Fibroblast of lung (primary cell): Measurements from ENCODE around the gene GPC6. TPM values are rescaled to one million over a fixed set of nuclear protein-coding genes. Genes with fewer than 3 reads are reported as not detected.
A peak's percentile ranks its signal among the peaks of the same experiment; 100 is the strongest.

Experiments used
- DNase-seq, 2 donors: peaks; one replicate each; pipeline versions ENCODE4 v3.0.0 to v3.0.0-alpha.2; 2010; ENCODE audit warnings: low read depth in 2 of 2
- H2AFZ ChIP-seq: 2 replicates; pipeline ENCODE4 v1.5.1; 2012; ENCODE audit warnings: low read length, control low read depth, inconsistent platforms
- H3K27ac ChIP-seq: 2 replicates; pipeline ENCODE4 v1.5.1; 2011; ENCODE audit warnings: low read length, control low read depth; ENCODE audit not compliant: insufficient read depth
- H3K27me3 ChIP-seq: 2 replicates; pipeline ENCODE4 v1.5.1; 2011; ENCODE audit warnings: mild to moderate bottlenecking, low read length; ENCODE audit not compliant: control insufficient read depth, insufficient read depth
- H3K36me3 ChIP-seq: 2 replicates; pipeline ENCODE4 v1.5.1; 2011; ENCODE audit warnings: low read length; ENCODE audit not compliant: control insufficient read depth, insufficient read depth
- H3K4me1 ChIP-seq: 2 replicates; pipeline ENCODE4 v1.5.1; 2011; ENCODE audit warnings: low read length; ENCODE audit not compliant: control insufficient read depth, insufficient read depth; ENCODE audit errors: extremely low read depth
- H3K4me2 ChIP-seq: 2 replicates; pipeline ENCODE4 v1.5.1; 2011; ENCODE audit warnings: low read length, control low read depth; ENCODE audit not compliant: insufficient read depth; ENCODE audit errors: extremely low read depth
- H3K4me3 ChIP-seq, 4 experiments: fragments of 200-600 bp in 1 of 4; sonication (generic) in 1 of 4; replicated peaks in 1 of 4; 2 replicates each; pipeline ENCODE4 v1.5.1; 2011 to 2016; ENCODE audit warnings: low read length in 4 of 4, low read depth in 3 of 4, mild to moderate bottlenecking in 3 of 4, control low read depth in 2 of 4, inconsistent platforms in 1 of 4, mixed read lengths in 1 of 4; ENCODE audit not compliant: insufficient read depth in 1 of 4; ENCODE audit errors: control extremely low read depth in 1 of 4
- H3K79me2 ChIP-seq: 2 replicates; pipeline ENCODE4 v1.5.1; 2012; ENCODE audit warnings: mild to moderate bottlenecking, low read length, inconsistent platforms; ENCODE audit not compliant: control insufficient read depth, insufficient read depth
- H3K9ac ChIP-seq: 2 replicates; pipeline ENCODE4 v1.5.1; 2011; ENCODE audit warnings: mild to moderate bottlenecking, low read length, control low read depth; ENCODE audit not compliant: insufficient read depth
- H3K9me3 ChIP-seq: 2 replicates; pipeline ENCODE4 v1.5.1; 2012; ENCODE audit warnings: low read depth, low read length; ENCODE audit not compliant: control insufficient read depth, insufficient read depth
- H4K20me1 ChIP-seq: 2 replicates; pipeline ENCODE4 v1.5.1; 2011; ENCODE audit warnings: low read length; ENCODE audit not compliant: control insufficient read depth, insufficient read depth; ENCODE audit errors: extremely low read depth
- EZH2 ChIP-seq: IDR thresholded peaks from 2 replicates; pipeline ENCODE4 v1.5.1; 2012; ENCODE audit warnings: low read length, control low read depth, mild to moderate bottlenecking; ENCODE audit errors: missing control alignments
- polyA plus RNA-seq, 2 donors: library from polyadenylated mRNA; depleted of rRNA in 1 of 2; stranded (reverse) in 1 of 2; unstranded in 1 of 2; fragments of >200 nt; gene quantifications; 2 replicates each; pipeline ENCODE4 v1.2.1, GENCODE V29; 2011 to 2012; ENCODE audit warnings: missing spikeins in 1 of 2
- total RNA-seq: library from RNA; depleted of rRNA; stranded (reverse); fragments of >200 nt; gene quantifications from 2 replicates; pipeline ENCODE4 v1.2.1, GENCODE V29; 2014
- TF ChIP-seq, protein P1 (sequence below), 2 donors: IDR thresholded peaks in 1 of 2; conservative IDR thresholded peaks in 1 of 2; 1 replicate in 1 of 2; 2 replicates in 1 of 2; pipeline ENCODE4 v1.5.1; 2011 to 2012; ENCODE audit warnings: low read length in 2 of 2, control low read depth in 1 of 2, inconsistent platforms in 1 of 2, low read depth in 1 of 2, mild to moderate bottlenecking in 1 of 2

The GPC6 gene
- total and polyA plus RNA-seq, 2 donors (not counting 1 experiment from before 2014, with no cell fraction given) = 11.2 to 33.7 TPM

- no peaks in the 10 kb centered on the region for H3K79me2 ChIP-seq
- no peaks in the 10 kb centered on the region for H3K27me3 ChIP-seq
- H3K4me2 ChIP-seq = peak overlapping the region; percentile 54
- TF ChIP-seq, protein P1, sequence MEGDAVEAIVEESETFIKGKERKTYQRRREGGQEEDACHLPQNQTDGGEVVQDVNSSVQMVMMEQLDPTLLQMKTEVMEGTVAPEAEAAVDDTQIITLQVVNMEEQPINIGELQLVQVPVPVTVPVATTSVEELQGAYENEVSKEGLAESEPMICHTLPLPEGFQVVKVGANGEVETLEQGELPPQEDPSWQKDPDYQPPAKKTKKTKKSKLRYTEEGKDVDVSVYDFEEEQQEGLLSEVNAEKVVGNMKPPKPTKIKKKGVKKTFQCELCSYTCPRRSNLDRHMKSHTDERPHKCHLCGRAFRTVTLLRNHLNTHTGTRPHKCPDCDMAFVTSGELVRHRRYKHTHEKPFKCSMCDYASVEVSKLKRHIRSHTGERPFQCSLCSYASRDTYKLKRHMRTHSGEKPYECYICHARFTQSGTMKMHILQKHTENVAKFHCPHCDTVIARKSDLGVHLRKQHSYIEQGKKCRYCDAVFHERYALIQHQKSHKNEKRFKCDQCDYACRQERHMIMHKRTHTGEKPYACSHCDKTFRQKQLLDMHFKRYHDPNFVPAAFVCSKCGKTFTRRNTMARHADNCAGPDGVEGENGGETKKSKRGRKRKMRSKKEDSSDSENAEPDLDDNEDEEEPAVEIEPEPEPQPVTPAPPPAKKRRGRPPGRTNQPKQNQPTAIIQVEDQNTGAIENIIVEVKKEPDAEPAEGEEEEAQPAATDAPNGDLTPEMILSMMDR (conservative IDR thresholded peaks at IDR 0.05 in 1 of 2, IDR thresholded peaks at IDR 0.05 in 1 of 2; ENCODE audit: low read depth in 1 of 2, low read length in 2 of 2) = no peak
- no peak for TF ChIP-seq EZH2
- no peak overlapping the region for H3K27ac ChIP-seq
- H3K9ac ChIP-seq = no peak overlapping the region
- no peak overlapping the region for H3K4me3 ChIP-seq
- peak in 1 of 2 donors; percentile 53 for DNase-seq
- no peak overlapping the region for H2AFZ ChIP-seq
- H3K9me3 ChIP-seq = no peaks in the 10 kb centered on the region
- no peaks in the 10 kb centered on the region for H3K4me1 ChIP-seq
- H3K36me3 ChIP-seq = no peaks in the 10 kb centered on the region
- H4K20me1 ChIP-seq = no peaks in the 10 kb centered on the region
These were observed 80.5 kb downstream of the GPC6 start for GRCh38 chr13:93307136-93307535.

DNA sequence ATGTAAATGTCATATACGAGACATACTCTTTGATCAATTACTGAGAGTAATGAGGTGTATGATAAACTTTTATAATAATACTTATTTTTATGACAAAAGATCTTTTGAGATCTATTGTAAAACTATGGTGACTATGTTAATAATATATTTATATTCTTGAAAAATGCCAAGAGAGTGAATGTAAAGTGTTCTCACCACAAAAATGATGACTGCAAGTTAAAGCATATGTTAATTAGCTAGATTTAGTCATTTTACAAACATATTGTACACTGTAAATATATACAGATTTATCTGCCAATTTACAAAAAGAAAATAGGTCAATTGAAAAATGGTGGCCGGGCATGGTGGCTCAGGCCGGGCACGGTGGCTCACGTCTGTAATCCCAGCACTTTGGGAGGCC lies 81.0 kb downstream of the GPC6 start:
- Histone ChIP-seq H3K36me3 (no peaks in the 10 kb centered on the region), H3K4me1 (no peaks in the 10 kb centered on the region), H3K9me3 (no peaks in the 10 kb centered on the region), H3K79me2 (no peaks in the 10 kb centered on the region), H3K27ac (no peak overlapping the region), H2AFZ (no peak overlapping the region), H3K4me2 (no peak overlapping the region), H4K20me1 (no peaks in the 10 kb centered on the region), H3K4me3 (no peak overlapping the region), H3K27me3 (no peaks in the 10 kb centered on the region), H3K9ac (no peak overlapping the region)
- TF ChIP-seq, protein P1 (conservative IDR thresholded peaks at IDR 0.05 in 1 of 2, IDR thresholded peaks at IDR 0.05 in 1 of 2; ENCODE audit: low read depth in 1 of 2, low read length in 2 of 2) = no peak
- no peak for TF ChIP-seq EZH2
- peak in 1 of 2 donors; percentile 30 for DNase-seq

GRCh38 chr13:93309886-93310523 lies 83.4 kb downstream of the GPC6 start:
- H3K27ac ChIP-seq = no peak overlapping the region
- no peak overlapping the region for H2AFZ ChIP-seq
- no peaks in the 10 kb centered on the region for H3K79me2 ChIP-seq
- H3K36me3 ChIP-seq = no peaks in the 10 kb centered on the region
- no peaks in the 10 kb centered on the region for H3K9me3 ChIP-seq
- H3K4me1 ChIP-seq = no peaks in the 10 kb centered on the region
- no peak overlapping the region for H3K4me2 ChIP-seq
- peak; percentile 71 to 83 for DNase-seq
- no peaks in the 10 kb centered on the region for H3K27me3 ChIP-seq
- no peak overlapping the region for H3K9ac ChIP-seq
- no peaks in the 10 kb centered on the region for H4K20me1 ChIP-seq
- TF ChIP-seq, protein P1 (conservative IDR thresholded peaks at IDR 0.05 in 1 of 2, IDR thresholded peaks at IDR 0.05 in 1 of 2; ENCODE audit: low read depth in 1 of 2, low read length in 2 of 2) = no peak
- TF ChIP-seq EZH2 = no peak
- no peak overlapping the region for H3K4me3 ChIP-seq
